Suprapubic skin (tissue), 4 donors: ENCODE data around the gene ETFA. TPM values are rescaled to one million over a fixed set of nuclear protein-coding genes. Genes with fewer than 3 reads are reported as not detected.
A peak's percentile ranks its signal among the peaks of the same experiment; 100 is the strongest.

Experiments used
- DNase-seq, 2 donors: peaks; one replicate each; pipeline ENCODE4 v3.0.0-alpha.2; 2019; ENCODE audit warnings: low spot score in 2 of 2
- H3K27ac ChIP-seq: fragments of 200-600 bp; sonication (generic); one replicate; pipeline ENCODE4 v1.5.1; 2019
- H3K27me3 ChIP-seq: fragments of 200-600 bp; sonication (generic); one replicate; pipeline ENCODE4 v1.5.1; 2019
- H3K36me3 ChIP-seq: fragments of 200-600 bp; sonication (generic); one replicate; pipeline ENCODE4 v1.5.1; 2019
- H3K4me1 ChIP-seq: fragments of 200-600 bp; sonication (generic); one replicate; pipeline ENCODE4 v1.5.1; 2019
- H3K4me3 ChIP-seq: fragments of 200-600 bp; sonication (generic); one replicate; pipeline ENCODE4 v1.5.1; 2019; ENCODE audit warnings: mild to moderate bottlenecking
- H3K9me3 ChIP-seq: fragments of 200-600 bp; sonication (generic); one replicate; pipeline ENCODE4 v1.5.1; 2019
- CTCF ChIP-seq, 2 donors: fragments of 200-600 bp in 1 of 2; fragments of 450-650 bp in 1 of 2; sonication (generic) in 1 of 2; IDR thresholded peaks; one replicate each; pipeline ENCODE4 v1.5.1; 2016 to 2019; ENCODE audit warnings: antibody characterized with exemption in 2 of 2, mild to moderate bottlenecking in 1 of 2, moderate library complexity in 1 of 2
- EP300 ChIP-seq: sonication (generic); formaldehyde crosslinking; IDR thresholded peaks from one replicate; pipeline ENCODE4 v1.6.1; 2017; ENCODE audit warnings: antibody characterized with exemption
- POLR2A ChIP-seq, 2 donors: fragments of 450-650 bp; IDR thresholded peaks; one replicate each; pipeline ENCODE4 v1.6.1; 2017; ENCODE audit warnings: antibody characterized with exemption in 2 of 2, mild to moderate bottlenecking in 2 of 2, moderate library complexity in 2 of 2
- POLR2AphosphoS5 ChIP-seq, 3 donors: sonication (generic); formaldehyde crosslinking; IDR thresholded peaks; one replicate each; pipeline ENCODE4 v1.6.1; 2017; ENCODE audit warnings: antibody characterized with exemption in 3 of 3
- WGBS: methylation state at CpG from one replicate; pipeline ENCODE4 v1.1.5; 2018; 5-methylcytosine and 5-hydroxymethylcytosine counted together
- total RNA-seq, 4 donors: library from RNA; depleted of rRNA; stranded (reverse); fragments of >200 nt; gene quantifications; one replicate each; pipeline ENCODE4 v1.1.0, GENCODE V29; 2016

Gene ETFA
- total RNA-seq, 4 donors from 2014 or later: 63.6 to 90.1 (median 85.1) TPM

DNA sequence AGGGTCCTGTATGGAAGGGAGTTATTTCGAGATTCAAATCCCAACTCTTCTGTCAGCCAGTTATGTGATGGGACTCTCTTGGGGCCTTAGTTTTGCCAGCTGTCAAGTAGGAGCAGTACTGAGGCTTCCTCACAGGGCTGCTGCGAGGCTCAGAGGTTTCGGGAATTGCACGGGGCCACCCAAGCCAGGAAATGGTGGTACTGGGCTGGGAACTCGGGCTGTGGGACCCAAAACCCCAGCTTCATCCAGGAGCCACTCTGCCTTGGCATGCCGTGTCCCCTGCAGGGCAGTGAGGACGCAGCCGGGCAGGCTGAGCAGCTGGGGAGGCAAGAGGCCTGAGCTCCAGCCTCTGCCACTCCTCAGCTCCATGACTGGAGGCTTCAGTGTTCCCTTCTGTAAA is 118.6 kb downstream of the ETFA start:
- Histone ChIP-seq H3K27me3 (peaks cover 3% of the 10 kb centered on the region), H3K9me3 (no peaks in the 10 kb centered on the region), H3K27ac (no peak overlapping the region), H3K36me3 (no peaks in the 10 kb centered on the region), H3K4me1 (peaks cover 53% of the 10 kb centered on the region), H3K4me3 (no peak overlapping the region)
- TF ChIP-seq POLR2A (IDR thresholded peaks at IDR 0.05): no peak
- no peak for TF ChIP-seq POLR2AphosphoS5 (IDR thresholded peaks at IDR 0.05)
- TF ChIP-seq EP300: no peak
- TF ChIP-seq CTCF (IDR thresholded peaks at IDR 0.05): no peak
- WGBS: 90% methylated on average over 7 of the region's 8 CpGs
- no peak for DNase-seq

DNA sequence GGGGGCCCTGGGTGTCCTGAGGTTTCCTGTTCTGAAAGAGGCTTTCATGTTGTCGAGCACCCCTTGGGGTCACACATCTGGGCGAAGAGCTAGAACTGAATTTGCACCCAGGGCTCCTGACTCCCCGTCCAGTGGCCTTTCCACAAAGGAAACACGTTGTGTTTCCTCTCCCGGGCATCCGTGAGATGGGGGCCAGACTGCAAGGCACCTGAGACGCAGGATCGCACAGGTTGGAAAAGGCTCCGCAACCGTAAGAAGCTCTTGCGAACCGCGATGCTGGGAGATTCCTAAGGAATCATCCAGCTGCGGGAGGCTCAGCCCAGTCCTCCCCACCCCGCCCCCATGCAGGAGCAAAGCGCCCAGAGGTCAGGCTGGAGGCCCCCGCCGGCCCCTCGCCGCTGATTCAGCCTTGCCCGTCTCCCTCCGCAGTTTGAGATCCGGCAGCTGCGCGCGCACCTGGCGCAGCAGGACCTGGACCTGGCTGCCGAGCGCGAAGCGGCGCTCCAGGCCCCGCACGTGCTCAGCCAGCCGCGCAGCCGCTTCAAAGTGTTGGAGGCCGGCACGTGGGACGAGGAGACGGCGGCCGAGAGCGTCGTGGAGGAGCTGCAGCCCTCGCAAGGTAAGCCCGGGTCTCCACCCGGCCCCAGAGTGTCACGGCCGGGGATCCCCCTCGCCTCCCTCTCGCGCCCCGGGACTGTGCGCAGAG is 119.6 kb downstream of the ETFA start:
- Histone ChIP-seq H3K27ac (no peak overlapping the region), H3K27me3 (peaks cover 3% of the 10 kb centered on the region), H3K36me3 (no peaks in the 10 kb centered on the region), H3K4me3 (no peak overlapping the region), H3K4me1 (peaks cover 42% of the 10 kb centered on the region), H3K9me3 (no peaks in the 10 kb centered on the region)
- DNase-seq: no peak
- WGBS: 94% methylated on average over 20 of the region's 55 CpGs
- TF ChIP-seq POLR2A (IDR thresholded peaks at IDR 0.05): no peak
- no peak for TF ChIP-seq CTCF (IDR thresholded peaks at IDR 0.05)
- TF ChIP-seq POLR2AphosphoS5 (IDR thresholded peaks at IDR 0.05): no peak
- no peak for TF ChIP-seq EP300

DNA sequence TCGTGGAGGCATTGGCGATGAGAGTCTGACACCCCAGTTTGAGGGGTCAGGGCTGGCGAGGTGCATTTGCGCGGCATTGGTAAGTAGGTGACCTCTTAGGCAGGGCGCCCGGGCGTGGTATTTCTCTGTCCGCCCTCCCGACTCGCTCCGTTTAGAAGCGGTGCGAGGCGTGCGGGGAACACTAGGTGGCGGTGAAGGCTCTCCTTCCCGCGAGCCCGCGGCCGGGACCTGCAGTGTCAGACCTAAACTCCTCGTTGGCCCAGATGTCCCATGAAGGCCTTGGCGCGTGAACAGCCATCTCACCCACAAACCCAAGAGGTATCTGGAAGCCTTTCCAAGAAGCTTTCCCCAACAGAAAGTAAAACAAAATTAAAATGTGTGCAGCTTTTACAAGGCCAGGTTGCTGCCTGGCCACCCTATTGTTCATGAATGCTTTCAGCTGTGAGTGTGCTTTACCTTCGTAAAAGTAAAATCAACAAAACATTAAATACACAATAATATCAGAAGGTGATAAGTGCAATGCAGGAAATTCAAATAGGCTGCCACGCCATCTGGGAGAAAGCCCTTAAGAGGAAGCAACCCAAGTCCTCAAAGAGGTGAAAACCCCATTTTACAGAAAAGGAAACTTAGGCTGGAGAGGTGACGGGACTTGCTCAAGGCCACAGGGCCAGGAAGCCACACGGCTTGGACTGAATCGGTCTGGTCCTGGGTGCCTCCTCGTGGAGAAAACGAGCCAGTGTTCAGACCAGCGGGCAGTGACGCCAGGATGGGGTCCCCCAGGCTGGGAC is 120.3 kb downstream of the ETFA start:
- TF ChIP-seq CTCF (IDR thresholded peaks at IDR 0.05) (peak; percentile 78 to 87), EP300 (no peak), POLR2AphosphoS5 (IDR thresholded peaks at IDR 0.05) (no peak), POLR2A (IDR thresholded peaks at IDR 0.05) (no peak)
- WGBS: 20% methylated on average over 31 of the region's 34 CpGs
- Histone ChIP-seq H3K4me1 (peaks cover 38% of the 10 kb centered on the region), H3K36me3 (no peaks in the 10 kb centered on the region), H3K9me3 (no peaks in the 10 kb centered on the region), H3K27ac (no peak overlapping the region), H3K27me3 (peaks cover 3% of the 10 kb centered on the region), H3K4me3 (peak overlapping the region; percentile 33)
- peak; percentile 86 to 92 for DNase-seq

- Histone ChIP-seq H3K4me3 (no peak overlapping the region), H3K36me3 (no peaks in the 10 kb centered on the region), H3K9me3 (no peaks in the 10 kb centered on the region), H3K4me1 (peaks cover 31% of the 10 kb centered on the region), H3K27ac (no peak overlapping the region), H3K27me3 (peaks cover 3% of the 10 kb centered on the region)
- TF ChIP-seq POLR2AphosphoS5 (IDR thresholded peaks at IDR 0.05) (no peak), POLR2A (IDR thresholded peaks at IDR 0.05) (no peak), EP300 (no peak), CTCF (IDR thresholded peaks at IDR 0.05) (no peak)
- WGBS: 54% methylated on average over 12 of the region's 12 CpGs
- no peak for DNase-seq
Observed at GRCh38 chr15:76190070-76190564, 121.2 kb downstream of the ETFA start.

DNA sequence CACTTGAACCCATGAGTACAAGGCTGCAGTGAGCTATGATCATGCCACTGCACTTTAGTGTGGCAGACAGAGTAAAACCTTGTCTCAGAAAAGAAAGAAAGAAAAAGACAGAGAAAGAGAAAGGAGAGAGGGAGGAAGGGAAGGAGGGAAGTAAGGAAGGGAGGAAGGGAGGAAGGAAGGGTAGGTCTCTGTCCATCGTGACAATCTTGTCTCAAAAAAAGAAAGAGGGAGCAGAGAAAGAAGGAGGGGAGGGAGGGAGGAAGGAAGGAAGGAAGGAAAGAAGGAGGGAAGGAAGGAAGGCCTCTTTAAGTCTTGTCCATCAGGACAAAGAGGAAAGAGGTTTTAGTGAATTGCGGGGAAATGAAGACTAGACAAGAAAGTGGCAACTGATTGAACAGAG is 122.2 kb downstream of the ETFA start:
- H3K27ac ChIP-seq: no peak overlapping the region
- WGBS: 76% methylated on average over 2 of the region's 2 CpGs
- TF ChIP-seq POLR2AphosphoS5 (IDR thresholded peaks at IDR 0.05) (no peak), EP300 (no peak), CTCF (IDR thresholded peaks at IDR 0.05) (no peak), POLR2A (IDR thresholded peaks at IDR 0.05) (no peak)
- no peak overlapping the region for H3K4me3 ChIP-seq
- no peaks in the 10 kb centered on the region for H3K36me3 ChIP-seq
- H3K9me3 ChIP-seq: no peaks in the 10 kb centered on the region
- H3K27me3 ChIP-seq: peaks cover 3% of the 10 kb centered on the region
- no peak for DNase-seq
- H3K4me1 ChIP-seq: peaks cover 33% of the 10 kb centered on the region
